ENCODE data around the gene HIVEP3.

The HIVEP3 gene

DNA sequence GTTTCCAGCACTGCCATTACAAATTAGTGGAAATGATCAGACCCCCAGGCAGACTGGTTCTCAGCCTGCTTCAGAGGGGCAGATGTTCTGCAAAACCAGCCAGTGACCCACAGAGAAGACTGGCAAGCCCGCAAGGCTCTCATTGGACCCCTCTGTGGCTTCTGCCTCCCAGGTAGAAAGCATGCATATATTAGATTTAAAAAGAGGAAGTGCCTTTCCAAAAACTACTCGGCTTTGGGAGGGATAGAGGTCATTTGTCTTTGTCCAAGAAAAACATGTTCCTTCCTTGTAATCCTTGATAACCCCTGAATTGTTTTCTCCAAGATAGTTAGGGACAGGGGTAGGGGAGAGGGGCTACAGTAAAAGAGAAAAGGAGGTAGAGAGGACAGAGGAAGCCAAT, 11.8 kb downstream of the HIVEP3 start:
- Histone ChIP-seq H3K9ac (ENCODE audit: low read length) (no peak overlapping the region), H3K36me3 (ENCODE audit: insufficient read depth, low read length) (no peaks in the 10 kb centered on the region), H3K9me3 (ENCODE audit: low read length) (no peaks in the 10 kb centered on the region), H3K4me3 (ENCODE audit: low read depth in 1 of 2, low read length in 2 of 2) (no peak overlapping the region), H3K4me1 (ENCODE audit: insufficient read depth, low read length) (no peaks in the 10 kb centered on the region), H3K27me3 (ENCODE audit: control insufficient read depth in 1 of 2, insufficient read depth in 2 of 2, low read length in 2 of 2) (no peaks in the 10 kb centered on the region), H3K27ac (ENCODE audit: low read depth, low read length) (no peak overlapping the region)

DNA sequence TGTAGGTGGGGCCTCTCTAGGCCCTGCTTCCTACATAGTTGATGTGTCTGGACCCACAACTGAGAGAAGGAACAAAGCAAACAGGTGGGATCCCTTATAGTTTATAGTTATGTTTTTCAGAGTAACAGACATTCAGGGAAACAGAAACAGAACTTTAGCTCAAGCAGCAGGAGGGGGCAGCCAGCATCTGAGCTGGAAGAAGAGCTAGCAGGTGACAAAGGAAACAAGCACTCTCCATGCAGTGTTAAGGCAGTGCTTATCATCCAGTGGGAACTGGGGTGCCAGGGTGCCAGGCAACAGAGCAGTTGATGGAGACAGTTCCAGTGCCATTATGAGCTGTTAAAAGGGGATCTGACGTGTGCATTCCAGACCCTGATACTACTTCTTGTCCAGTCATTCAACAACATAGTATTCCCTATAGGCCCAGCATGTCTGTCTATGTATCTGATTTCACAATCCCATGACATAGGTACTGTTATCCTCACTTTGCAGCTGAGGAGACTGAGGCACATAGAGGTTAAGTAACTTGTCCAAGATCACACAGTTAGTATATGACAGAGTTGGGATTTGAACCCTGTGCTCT, 13.5 kb downstream of the HIVEP3 start:
- no peaks in the 10 kb centered on the region for H3K4me1 ChIP-seq (ENCODE audit: insufficient read depth, low read length)
- no peaks in the 10 kb centered on the region for H3K36me3 ChIP-seq (ENCODE audit: insufficient read depth, low read length)
- H3K27me3 ChIP-seq (ENCODE audit: control insufficient read depth in 1 of 2, insufficient read depth in 2 of 2, low read length in 2 of 2), result no peaks in the 10 kb centered on the region
- H3K9ac ChIP-seq (ENCODE audit: low read length), result no peak overlapping the region
- no peaks in the 10 kb centered on the region for H3K9me3 ChIP-seq (ENCODE audit: low read length)
- no peak overlapping the region for H3K4me3 ChIP-seq (ENCODE audit: low read depth in 1 of 2, low read length in 2 of 2)
- H3K27ac ChIP-seq (ENCODE audit: low read depth, low read length), result no peak overlapping the region

DNA sequence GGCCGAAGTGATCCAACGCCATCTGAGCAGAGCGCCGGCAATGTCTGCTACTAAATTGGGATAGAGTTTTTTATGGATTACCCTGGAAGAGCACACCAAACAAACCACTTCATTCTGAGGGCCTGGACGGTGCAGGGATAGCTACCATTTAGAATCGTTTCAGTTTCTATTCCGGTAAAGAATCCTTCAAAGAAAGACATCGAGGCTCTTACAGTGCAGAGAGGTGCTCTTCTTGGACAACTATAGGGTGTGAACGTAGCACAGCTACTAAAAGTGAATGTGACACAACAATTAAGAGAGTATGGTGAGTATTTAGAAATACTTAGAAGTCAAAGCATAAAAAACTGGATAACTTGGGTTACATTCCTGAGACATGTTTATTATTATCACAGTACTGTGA, 16.1 kb downstream of the HIVEP3 start:
- no peaks in the 10 kb centered on the region for H3K27me3 ChIP-seq (ENCODE audit: control insufficient read depth in 1 of 2, insufficient read depth in 2 of 2, low read length in 2 of 2)
- H3K9me3 ChIP-seq (ENCODE audit: low read length), result no peaks in the 10 kb centered on the region
- H3K4me3 ChIP-seq (ENCODE audit: low read depth in 1 of 2, low read length in 2 of 2), result no peak overlapping the region
- H3K4me1 ChIP-seq (ENCODE audit: insufficient read depth, low read length), result no peaks in the 10 kb centered on the region
- no peaks in the 10 kb centered on the region for H3K36me3 ChIP-seq (ENCODE audit: insufficient read depth, low read length)
- H3K27ac ChIP-seq (ENCODE audit: low read depth, low read length), result no peak overlapping the region
- no peak overlapping the region for H3K9ac ChIP-seq (ENCODE audit: low read length)

DNA sequence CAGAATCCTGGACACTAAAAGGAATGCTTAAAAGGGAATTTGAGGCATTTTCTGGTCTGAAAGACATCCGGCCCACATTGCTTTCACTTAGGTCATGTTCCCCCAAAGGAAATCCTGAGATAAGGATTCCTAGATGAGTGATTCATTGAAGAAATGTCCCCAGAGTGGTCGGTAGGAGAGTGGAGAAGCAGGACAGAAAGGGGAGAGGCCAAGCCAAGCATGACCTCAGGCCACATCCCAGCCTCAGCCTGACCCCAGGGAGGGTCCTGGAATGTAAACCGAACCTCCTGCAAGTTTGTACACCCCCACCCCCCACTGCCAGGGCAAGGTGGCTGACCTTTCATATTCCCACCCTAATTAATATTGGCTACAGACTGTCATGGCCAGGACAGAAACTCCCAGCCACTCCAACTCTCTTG, 16.6 kb downstream of the HIVEP3 start:
- no peaks in the 10 kb centered on the region for H3K4me1 ChIP-seq (ENCODE audit: insufficient read depth, low read length)
- no peak overlapping the region for H3K4me3 ChIP-seq (ENCODE audit: low read depth in 1 of 2, low read length in 2 of 2)
- no peak overlapping the region for H3K27ac ChIP-seq (ENCODE audit: low read depth, low read length)
- no peaks in the 10 kb centered on the region for H3K36me3 ChIP-seq (ENCODE audit: insufficient read depth, low read length)
- no peaks in the 10 kb centered on the region for H3K27me3 ChIP-seq (ENCODE audit: control insufficient read depth in 1 of 2, insufficient read depth in 2 of 2, low read length in 2 of 2)
- H3K9ac ChIP-seq (ENCODE audit: low read length), result no peak overlapping the region
- H3K9me3 ChIP-seq (ENCODE audit: low read length), result no peaks in the 10 kb centered on the region

DNA sequence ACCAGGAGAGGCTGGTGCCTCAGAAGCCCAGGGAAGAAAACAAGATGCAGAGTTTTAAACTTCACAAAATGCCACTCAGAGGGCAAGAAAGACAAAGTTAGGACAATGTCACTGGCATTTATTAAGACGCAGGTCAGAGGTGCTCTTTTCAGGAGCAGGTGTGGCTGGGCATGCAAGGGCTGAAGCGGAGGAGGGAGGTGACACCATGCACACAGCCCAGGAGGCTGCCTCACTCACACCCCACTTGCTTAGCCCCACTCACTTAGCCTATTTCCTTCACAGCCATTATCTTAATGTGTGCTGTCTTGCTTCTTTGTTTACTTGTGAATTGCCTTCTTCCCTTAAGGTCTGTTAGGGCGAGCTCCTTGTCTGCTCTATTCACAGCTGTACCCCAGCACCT, 17.2 kb downstream of the HIVEP3 start:
- H3K27me3 ChIP-seq (ENCODE audit: control insufficient read depth in 1 of 2, insufficient read depth in 2 of 2, low read length in 2 of 2), result no peaks in the 10 kb centered on the region
- H3K9ac ChIP-seq (ENCODE audit: low read length), result no peak overlapping the region
- H3K9me3 ChIP-seq (ENCODE audit: low read length), result no peaks in the 10 kb centered on the region
- H3K4me3 ChIP-seq (ENCODE audit: low read depth in 1 of 2, low read length in 2 of 2), result no peak overlapping the region
- H3K4me1 ChIP-seq (ENCODE audit: insufficient read depth, low read length), result no peaks in the 10 kb centered on the region
- H3K36me3 ChIP-seq (ENCODE audit: insufficient read depth, low read length), result no peaks in the 10 kb centered on the region
- no peak overlapping the region for H3K27ac ChIP-seq (ENCODE audit: low read depth, low read length)

DNA sequence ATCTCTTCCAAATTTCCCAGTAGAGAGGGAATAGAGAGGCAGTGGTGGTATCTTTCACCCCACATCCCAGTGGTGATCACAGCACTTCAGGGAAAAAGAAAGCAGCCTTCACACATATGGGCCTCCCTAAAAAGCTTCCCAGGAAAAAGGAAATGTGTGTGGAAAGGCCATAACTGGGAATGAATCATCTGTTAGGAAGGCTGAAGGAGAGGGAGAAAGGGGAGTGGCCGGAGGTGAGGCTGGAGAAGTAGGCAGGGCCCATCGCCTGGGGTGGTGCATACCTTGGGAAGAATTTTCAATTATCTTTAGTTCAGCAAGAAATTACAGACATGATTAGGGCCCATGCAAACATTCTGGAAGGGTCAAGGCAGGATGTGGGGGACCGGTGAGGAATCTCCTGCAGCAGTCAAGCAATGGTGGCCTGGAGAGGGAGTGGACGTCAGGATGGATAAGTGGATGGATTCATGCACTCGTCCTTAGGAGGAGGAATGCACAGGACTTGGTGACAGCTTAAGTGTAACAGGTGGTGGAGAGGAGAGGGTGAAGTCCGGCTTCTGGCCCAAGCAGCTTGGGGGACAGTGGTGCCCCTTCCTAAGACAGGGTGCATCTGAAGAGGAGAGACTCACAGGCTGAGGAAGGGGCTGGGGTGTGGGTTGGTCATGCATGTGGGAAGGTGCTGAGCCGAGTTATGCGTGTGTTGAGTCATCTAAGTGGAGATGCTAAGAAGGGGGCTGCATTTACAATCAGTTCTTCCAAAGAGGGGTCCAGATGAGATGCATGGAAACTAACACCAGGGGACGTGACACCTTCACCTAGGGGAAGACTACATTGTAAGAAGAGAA, 17.9 kb downstream of the HIVEP3 start:
- Histone ChIP-seq H3K4me1 (ENCODE audit: insufficient read depth, low read length) (no peaks in the 10 kb centered on the region), H3K36me3 (ENCODE audit: insufficient read depth, low read length) (no peaks in the 10 kb centered on the region), H3K4me3 (ENCODE audit: low read depth in 1 of 2, low read length in 2 of 2) (no peak overlapping the region), H3K9me3 (ENCODE audit: low read length) (no peaks in the 10 kb centered on the region), H3K27me3 (ENCODE audit: control insufficient read depth in 1 of 2, insufficient read depth in 2 of 2, low read length in 2 of 2) (no peaks in the 10 kb centered on the region), H3K9ac (ENCODE audit: low read length) (no peak overlapping the region), H3K27ac (ENCODE audit: low read depth, low read length) (no peak overlapping the region)

DNA sequence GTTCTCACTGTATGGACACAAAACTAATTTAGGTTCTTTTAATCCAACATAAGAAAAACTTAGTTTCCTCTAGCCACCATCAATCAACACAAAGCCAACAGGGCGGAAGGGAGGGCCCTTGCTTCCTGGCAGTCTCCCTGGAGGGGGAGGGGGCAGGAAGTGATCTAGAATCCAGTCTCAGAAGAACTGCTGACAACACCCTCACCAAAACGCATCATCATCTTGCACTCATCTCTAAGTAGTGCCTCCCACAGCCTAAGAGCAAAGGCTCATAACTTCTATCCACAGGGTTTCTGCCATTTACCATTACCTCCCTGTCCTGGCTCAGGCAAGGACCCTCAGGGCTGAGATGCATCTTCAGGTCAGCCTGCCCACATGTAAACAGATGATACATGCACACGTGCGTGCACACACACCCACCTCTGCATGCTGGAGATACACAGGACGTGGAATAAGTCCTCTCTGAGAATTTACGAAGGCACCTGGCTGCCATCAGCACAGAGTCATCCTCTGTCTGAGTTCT, 20.5 kb downstream of the HIVEP3 start:
- Histone ChIP-seq H3K4me1 (ENCODE audit: insufficient read depth, low read length) (peaks cover 4% of the 10 kb centered on the region), H3K27me3 (ENCODE audit: control insufficient read depth in 1 of 2, insufficient read depth in 2 of 2, low read length in 2 of 2) (no peaks in the 10 kb centered on the region), H3K36me3 (ENCODE audit: insufficient read depth, low read length) (no peaks in the 10 kb centered on the region), H3K9me3 (ENCODE audit: low read length) (no peaks in the 10 kb centered on the region), H3K9ac (ENCODE audit: low read length) (no peak overlapping the region), H3K4me3 (ENCODE audit: low read depth in 1 of 2, low read length in 2 of 2) (no peak overlapping the region), H3K27ac (ENCODE audit: low read depth, low read length) (no peak overlapping the region)

DNA sequence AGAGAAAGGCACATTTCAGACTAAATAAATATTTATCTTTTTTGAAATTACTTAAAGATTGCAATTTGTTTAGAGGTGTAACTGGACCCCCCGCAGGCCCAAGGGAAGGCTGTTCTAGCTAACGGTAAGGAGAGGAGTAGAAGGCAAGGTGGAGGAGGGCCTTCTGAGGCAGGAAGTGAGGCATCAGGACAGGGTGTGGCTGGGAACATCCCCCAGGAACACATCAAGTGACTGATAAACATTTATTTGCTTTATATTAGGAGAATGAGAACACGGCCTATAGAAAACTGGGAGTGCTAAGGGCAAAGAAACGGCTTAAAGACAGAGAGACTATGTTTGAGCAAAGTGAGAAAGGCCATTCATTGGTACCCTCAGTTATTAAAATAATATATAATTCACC, 23.2 kb downstream of the HIVEP3 start:
- H3K4me1 ChIP-seq (ENCODE audit: insufficient read depth, low read length), result peaks cover 23% of the 10 kb centered on the region
- no peaks in the 10 kb centered on the region for H3K9me3 ChIP-seq (ENCODE audit: low read length)
- no peak overlapping the region for H3K27ac ChIP-seq (ENCODE audit: low read depth, low read length)
- H3K4me3 ChIP-seq (ENCODE audit: low read depth in 1 of 2, low read length in 2 of 2), result no peak overlapping the region
- H3K36me3 ChIP-seq (ENCODE audit: insufficient read depth, low read length), result no peaks in the 10 kb centered on the region
- no peaks in the 10 kb centered on the region for H3K27me3 ChIP-seq (ENCODE audit: control insufficient read depth in 1 of 2, insufficient read depth in 2 of 2, low read length in 2 of 2)
- no peak overlapping the region for H3K9ac ChIP-seq (ENCODE audit: low read length)

DNA sequence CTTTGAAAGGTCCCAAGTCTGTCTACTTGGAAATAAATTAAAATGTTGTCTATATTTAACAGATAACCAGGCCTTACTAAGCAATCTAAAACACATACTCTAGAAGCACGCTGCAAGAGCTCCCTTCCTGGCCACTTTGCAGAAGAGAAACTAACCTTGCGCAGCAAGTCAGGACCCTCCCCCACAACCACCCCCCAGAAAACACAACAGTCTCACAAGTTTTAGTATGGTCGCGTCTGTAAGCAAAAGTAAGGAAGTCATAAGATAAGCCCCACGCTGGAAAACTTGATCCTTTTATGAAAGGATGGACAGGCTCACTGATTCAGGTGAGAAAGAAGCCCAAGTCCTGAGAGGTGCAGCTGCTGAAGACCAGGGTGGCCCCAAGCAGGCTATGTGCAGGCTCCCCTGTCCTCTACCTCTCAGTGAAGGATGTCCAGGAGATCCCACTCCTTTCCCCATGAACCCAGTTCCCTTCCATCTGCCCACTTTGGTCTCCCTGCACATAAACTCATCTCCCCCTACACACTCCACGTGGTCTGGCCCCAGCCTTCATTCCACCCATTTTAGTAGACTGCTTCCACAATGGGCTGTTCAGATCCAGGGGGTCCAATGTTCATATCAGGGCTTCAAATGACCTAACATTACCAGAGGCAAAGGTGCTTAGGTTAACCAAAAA, 23.8 kb downstream of the HIVEP3 start:
- Histone ChIP-seq H3K4me1 (ENCODE audit: insufficient read depth, low read length) (peaks cover 25% of the 10 kb centered on the region), H3K27me3 (ENCODE audit: control insufficient read depth in 1 of 2, insufficient read depth in 2 of 2, low read length in 2 of 2) (no peaks in the 10 kb centered on the region), H3K4me3 (ENCODE audit: low read depth in 1 of 2, low read length in 2 of 2) (no peak overlapping the region), H3K27ac (ENCODE audit: low read depth, low read length) (no peak overlapping the region), H3K9ac (ENCODE audit: low read length) (no peak overlapping the region), H3K9me3 (ENCODE audit: low read length) (no peaks in the 10 kb centered on the region), H3K36me3 (ENCODE audit: insufficient read depth, low read length) (no peaks in the 10 kb centered on the region)

DNA sequence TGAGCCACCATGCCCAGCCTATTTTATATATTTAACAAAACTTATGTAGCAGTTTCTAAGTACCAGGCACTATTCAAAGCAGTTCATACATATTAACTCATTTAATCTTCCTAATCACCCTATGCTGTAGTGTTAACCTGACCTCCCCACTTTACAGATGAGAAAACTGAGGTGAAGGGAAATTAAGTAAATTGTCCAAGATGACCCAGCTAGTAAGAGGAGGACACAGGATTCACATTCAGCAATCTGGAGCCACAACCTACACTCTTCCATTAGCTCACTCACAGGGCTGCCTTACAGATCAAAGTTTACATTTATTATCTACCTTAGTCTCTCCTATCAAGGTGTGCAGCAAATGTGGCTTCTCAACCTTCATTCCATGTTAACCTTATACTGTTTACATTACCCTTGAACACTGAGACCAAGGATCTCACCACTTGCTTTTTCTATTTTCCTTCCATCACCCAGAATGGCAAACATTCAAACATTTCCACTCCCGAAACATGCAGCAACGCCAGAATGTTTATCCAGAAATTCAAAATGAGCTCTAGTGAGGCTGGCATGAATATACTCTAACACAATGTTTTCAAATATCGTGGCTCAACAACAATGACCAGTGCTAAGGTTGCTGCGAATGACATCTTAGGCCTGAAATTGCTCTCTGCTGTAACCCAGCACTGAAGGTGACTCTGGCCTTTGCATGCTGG, 24.5 kb downstream of the HIVEP3 start:
- Histone ChIP-seq H3K36me3 (ENCODE audit: insufficient read depth, low read length) (no peaks in the 10 kb centered on the region), H3K9me3 (ENCODE audit: low read length) (no peaks in the 10 kb centered on the region), H3K27me3 (ENCODE audit: control insufficient read depth in 1 of 2, insufficient read depth in 2 of 2, low read length in 2 of 2) (no peaks in the 10 kb centered on the region), H3K9ac (ENCODE audit: low read length) (no peak overlapping the region), H3K27ac (ENCODE audit: low read depth, low read length) (no peak overlapping the region), H3K4me1 (ENCODE audit: insufficient read depth, low read length) (peaks cover 25% of the 10 kb centered on the region), H3K4me3 (ENCODE audit: low read depth in 1 of 2, low read length in 2 of 2) (no peak overlapping the region)

DNA sequence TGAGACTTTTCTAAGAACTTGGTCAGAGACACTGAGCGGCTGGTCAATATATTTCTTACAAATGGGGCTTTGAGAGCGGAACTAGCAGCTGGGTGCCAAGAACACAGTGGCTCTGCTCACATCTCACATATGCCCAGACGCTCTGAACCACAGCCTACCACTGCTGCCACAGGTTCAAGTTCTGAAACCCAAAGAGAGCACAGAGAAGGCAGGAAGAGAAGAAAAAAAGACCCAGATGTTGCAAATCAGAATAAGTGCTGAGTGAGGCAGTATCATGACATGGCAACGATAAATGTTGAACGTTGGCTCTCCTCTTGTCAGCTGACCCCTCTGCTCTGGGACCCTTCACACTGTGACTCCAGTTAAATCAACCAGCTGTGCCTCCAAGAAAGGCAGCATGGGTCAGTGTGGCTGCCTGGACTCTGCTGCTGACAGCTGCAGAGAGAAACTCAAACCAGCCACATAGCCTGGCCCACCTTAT, 26.4 kb downstream of the HIVEP3 start:
- Histone ChIP-seq H3K27me3 (ENCODE audit: control insufficient read depth in 1 of 2, insufficient read depth in 2 of 2, low read length in 2 of 2) (no peaks in the 10 kb centered on the region), H3K27ac (ENCODE audit: low read depth, low read length) (no peak overlapping the region), H3K4me1 (ENCODE audit: insufficient read depth, low read length) (peaks cover 25% of the 10 kb centered on the region), H3K9ac (ENCODE audit: low read length) (no peak overlapping the region), H3K36me3 (ENCODE audit: insufficient read depth, low read length) (no peaks in the 10 kb centered on the region), H3K9me3 (ENCODE audit: low read length) (no peaks in the 10 kb centered on the region), H3K4me3 (ENCODE audit: low read depth in 1 of 2, low read length in 2 of 2) (no peak overlapping the region)
